Stomach (tissue), 4 donors: ENCODE results near the gene PIAS2.

ENCODE experiments used
- CTCF ChIP-seq, 7 experiments: fragments of 450-650 bp in 4 of 7; fragments of 200-600 bp in 3 of 7; sonication (generic) in 3 of 7; IDR thresholded peaks; one replicate each; pipeline ENCODE4 v1.5.1; 2016 to 2019; ENCODE audit warnings: antibody characterized with exemption in 7 of 7, control low read depth in 2 of 7, mild to moderate bottlenecking in 1 of 7
- EP300 ChIP-seq: sonication (generic); formaldehyde crosslinking; IDR thresholded peaks from one replicate; pipeline ENCODE4 v1.6.1; 2017; ENCODE audit warnings: antibody characterized with exemption
- POLR2A ChIP-seq, 4 donors: fragments of 450-650 bp; IDR thresholded peaks; one replicate each; pipeline ENCODE4 v1.6.1; 2016; ENCODE audit warnings: antibody characterized with exemption in 4 of 4, control low read depth in 2 of 4, mild to moderate bottlenecking in 1 of 4, moderate library complexity in 1 of 4
- POLR2AphosphoS5 ChIP-seq, 3 donors: sonication (generic); formaldehyde crosslinking; IDR thresholded peaks; one replicate each; pipeline ENCODE4 v1.6.1; 2016; ENCODE audit warnings: antibody characterized with exemption in 3 of 3

GRCh38 chr18:46764586-46764985, 152.7 kb downstream of the PIAS2 start:
- TF ChIP-seq POLR2A (IDR thresholded peaks at IDR 0.05): no peak
- no peak for TF ChIP-seq CTCF (IDR thresholded peaks at IDR 0.05)
- no peak for TF ChIP-seq POLR2AphosphoS5 (IDR thresholded peaks at IDR 0.05)
- no peak for TF ChIP-seq EP300
